H1 (cell line): Measurements from ENCODE around the gene MRAP. TPM values are rescaled to one million over a fixed set of nuclear protein-coding genes. Genes with fewer than 3 reads are reported as not detected.

ENCODE experiments used
- NANOG ChIP-seq: IDR thresholded peaks from 2 replicates; pipeline ENCODE4 v1.6.1; 2011; ENCODE audit warnings: low read length, low read depth, mild to moderate bottlenecking, inconsistent platforms; ENCODE audit not compliant: insufficient read depth, poor library complexity, severe bottlenecking
- NRF1 ChIP-seq: IDR thresholded peaks from 2 replicates; pipeline ENCODE4 v1.6.1; 2011; ENCODE audit warnings: mild to moderate bottlenecking, low read depth, low read length, improper control_type of control experiment
- TAF7 ChIP-seq: optimal IDR thresholded peaks from 2 replicates; pipeline ENCODE3; 2011; ENCODE audit warnings: low read depth, mild to moderate bottlenecking, inconsistent platforms, low read length, moderate library complexity, borderline replicate concordance
- TBP ChIP-seq: IDR thresholded peaks from 2 replicates; pipeline ENCODE4 v1.6.1; 2011; ENCODE audit warnings: low read depth, low read length, improper control_type of control experiment
- polyA plus RNA-seq, 7 experiments: library from polyadenylated mRNA; depleted of rRNA in 3 of 7; stranded (reverse) in 5 of 7; unstranded in 2 of 7; fragments of >200 nt in 5 of 7; fragments of 200-250 nt in 2 of 7; gene quantifications; 1 replicate in 5 of 7; 2 replicates in 1 of 7; 4 replicates in 1 of 7; pipeline versions ENCODE4 v1.2.1 to v1.2.3, GENCODE V29; 2011 to 2013; ENCODE audit warnings: missing spikeins in 2 of 7, mixed read lengths in 2 of 7
- total RNA-seq: library from RNA; stranded (reverse); fragmentation: NEBNext Ultra II Directional; extraction: Animal tissue kit (Norgen Biotek cat#: 25700); gene quantifications from 2 replicates; pipeline ENCODE4 v1.2.1, GENCODE V29; 2021

Gene MRAP
- total and polyA plus RNA-seq, 2 of the 8 experiments (the other 6 are each of a cell fraction or from before 2014, with no cell fraction given) = not detected

DNA sequence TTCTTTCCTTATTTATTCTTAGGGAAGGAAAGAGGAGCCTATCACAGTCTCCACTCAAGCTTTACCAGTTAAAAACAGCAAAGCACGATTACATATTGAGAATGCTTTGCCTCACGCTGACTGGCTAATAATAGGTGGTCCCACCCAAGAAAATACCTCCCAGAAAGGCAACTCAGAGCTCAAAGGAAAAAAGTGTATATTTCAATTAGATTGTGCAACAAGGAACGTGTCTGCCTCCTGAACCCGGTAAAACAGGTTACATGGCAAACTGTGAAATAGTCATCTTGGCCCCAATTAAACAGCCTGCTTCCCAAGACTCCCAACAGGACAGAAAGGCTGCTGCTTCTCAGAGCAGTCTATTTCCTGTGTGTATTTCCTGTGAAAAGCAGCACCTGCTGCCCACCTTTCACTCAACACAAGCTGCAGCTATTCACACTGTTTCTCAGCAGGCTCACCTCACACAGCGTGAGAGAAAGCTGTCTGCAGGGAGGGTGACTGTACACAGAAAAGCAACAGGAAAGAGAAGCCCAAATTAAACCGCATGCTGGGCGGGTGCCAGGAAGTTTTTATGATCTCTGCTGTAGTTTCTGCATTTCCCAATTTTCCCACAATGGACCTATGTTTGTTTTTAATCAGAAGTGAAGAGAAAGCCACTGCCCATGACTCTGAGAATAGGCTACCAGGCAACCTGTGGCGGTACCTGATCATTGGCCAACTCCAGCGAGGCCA lies 50.1 kb downstream of the MRAP start (continued):
- TF ChIP-seq NANOG = no peak
- TF ChIP-seq TAF7 = no peak
- TF ChIP-seq TBP = no peak
- TF ChIP-seq NRF1 = no peak
